Testis (tissue), 3 donors: ENCODE results near the gene RIN2. TPM values are rescaled to one million over a fixed set of nuclear protein-coding genes. Genes with fewer than 3 reads are reported as not detected.
A peak's percentile ranks its signal among the peaks of the same experiment; 100 is the strongest.

Experiments used
- DNase-seq: peaks from one replicate; pipeline ENCODE4 v3.0.0-alpha.2; 2019
- H3K27ac ChIP-seq, 2 donors: fragments of 200-600 bp; sonication (generic); one replicate each; pipeline ENCODE4 v1.5.1; 2019
- H3K27me3 ChIP-seq: fragments of 200-600 bp; sonication (generic); one replicate; pipeline ENCODE4 v1.5.1; 2019
- H3K36me3 ChIP-seq: fragments of 200-600 bp; sonication (generic); one replicate; pipeline ENCODE4 v1.5.1; 2017; ENCODE audit warnings: low read depth; ENCODE audit errors: missing control alignments
- H3K4me1 ChIP-seq: fragments of 200-600 bp; sonication (generic); one replicate; pipeline ENCODE4 v1.5.1; 2019
- H3K4me3 ChIP-seq, 2 donors: fragments of 200-600 bp; sonication (generic); one replicate each; pipeline ENCODE4 v1.5.1; 2017 to 2019
- H3K9me3 ChIP-seq: fragments of 200-600 bp; sonication (generic); one replicate; pipeline ENCODE4 v1.5.1; 2017
- POLR2A ChIP-seq: fragments of 450-650 bp; IDR thresholded peaks from one replicate; pipeline ENCODE4 v1.6.1; 2017; ENCODE audit warnings: antibody characterized with exemption, mild to moderate bottlenecking, moderate library complexity
- WGBS, 2 donors: methylation state at CpG; one replicate each; pipeline ENCODE4 v1.1.5; 2018; 5-methylcytosine and 5-hydroxymethylcytosine counted together
- intact Hi-C: fragments of 100-400 bp; cut with DNase I; formaldehyde crosslinking; loops from one replicate; pipeline ENCODE4 v1.15.1; 2023; ENCODE audit warnings: low total_unique reads
- polyA plus RNA-seq: library from polyadenylated mRNA; stranded (reverse); fragments of 350-450 nt; fragmentation: Illumina TruSeq; extraction: RNeasy Lipid Tissue Mini Kit (QIAGEN cat#74804); gene quantifications from one replicate; pipeline ENCODE4 v1.2.3, GENCODE V29; 2014; ENCODE audit warnings: low read depth, low replicate concordance; ENCODE audit not compliant: insufficient read depth
- total RNA-seq, 2 donors: library from RNA; depleted of rRNA; stranded (reverse); fragments of >200 nt; gene quantifications; one replicate each; pipeline ENCODE4 v1.2.3, GENCODE V29; 2016
- TF ChIP-seq, protein P1 (sequence below), 3 experiments: fragments of 450-650 bp in 2 of 3; fragments of 200-600 bp in 1 of 3; sonication (generic) in 1 of 3; IDR thresholded peaks; one replicate each; pipeline ENCODE4 v1.5.1; 2016 to 2019; ENCODE audit warnings: antibody characterized with exemption in 3 of 3, mild to moderate bottlenecking in 2 of 3, moderate library complexity in 1 of 3

Gene RIN2
- total and polyA plus RNA-seq, 3 donors from 2014 or later: 9.1 to 29.2 (median 16.0) TPM

DNA sequence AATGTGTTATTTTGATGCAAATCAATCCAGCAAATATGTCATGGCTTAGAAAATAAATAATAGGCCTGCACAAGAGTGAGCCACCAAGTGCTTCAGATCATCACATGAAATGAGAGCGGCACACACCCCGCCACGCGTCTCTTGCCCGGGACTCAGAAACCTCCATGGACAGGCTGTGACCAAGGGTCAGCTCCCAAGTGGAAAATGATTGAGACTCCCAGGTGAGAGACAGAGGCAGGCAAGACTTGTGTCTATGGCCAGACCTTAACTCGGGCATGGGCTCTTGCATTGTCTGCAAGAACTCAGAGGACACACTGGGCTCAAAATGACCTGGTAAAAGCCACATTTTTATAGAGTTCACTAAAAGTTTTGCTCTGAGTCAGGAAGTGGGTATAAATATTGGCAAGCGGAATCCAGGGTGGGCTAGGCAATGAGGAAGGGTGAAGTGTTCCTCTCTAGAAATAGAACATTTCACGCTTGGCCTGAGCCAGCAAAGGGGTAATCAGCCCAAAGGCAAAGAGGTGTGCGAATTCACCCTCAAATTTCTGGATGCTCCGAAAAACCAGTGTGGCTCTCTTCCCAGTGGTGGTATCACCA, 30.7 kb upstream of the RIN2 start:
- TF ChIP-seq, protein P1, sequence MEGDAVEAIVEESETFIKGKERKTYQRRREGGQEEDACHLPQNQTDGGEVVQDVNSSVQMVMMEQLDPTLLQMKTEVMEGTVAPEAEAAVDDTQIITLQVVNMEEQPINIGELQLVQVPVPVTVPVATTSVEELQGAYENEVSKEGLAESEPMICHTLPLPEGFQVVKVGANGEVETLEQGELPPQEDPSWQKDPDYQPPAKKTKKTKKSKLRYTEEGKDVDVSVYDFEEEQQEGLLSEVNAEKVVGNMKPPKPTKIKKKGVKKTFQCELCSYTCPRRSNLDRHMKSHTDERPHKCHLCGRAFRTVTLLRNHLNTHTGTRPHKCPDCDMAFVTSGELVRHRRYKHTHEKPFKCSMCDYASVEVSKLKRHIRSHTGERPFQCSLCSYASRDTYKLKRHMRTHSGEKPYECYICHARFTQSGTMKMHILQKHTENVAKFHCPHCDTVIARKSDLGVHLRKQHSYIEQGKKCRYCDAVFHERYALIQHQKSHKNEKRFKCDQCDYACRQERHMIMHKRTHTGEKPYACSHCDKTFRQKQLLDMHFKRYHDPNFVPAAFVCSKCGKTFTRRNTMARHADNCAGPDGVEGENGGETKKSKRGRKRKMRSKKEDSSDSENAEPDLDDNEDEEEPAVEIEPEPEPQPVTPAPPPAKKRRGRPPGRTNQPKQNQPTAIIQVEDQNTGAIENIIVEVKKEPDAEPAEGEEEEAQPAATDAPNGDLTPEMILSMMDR (IDR thresholded peaks at IDR 0.05): no peak
- no peak for TF ChIP-seq POLR2A
- Histone ChIP-seq H3K4me1 (no peaks in the 10 kb centered on the region), H3K27ac (no peak overlapping the region), H3K27me3 (no peaks in the 10 kb centered on the region), H3K9me3 (no peaks in the 10 kb centered on the region), H3K4me3 (no peak overlapping the region), H3K36me3 (no peaks in the 10 kb centered on the region)
- intact Hi-C loops: no loop called here
- DNase-seq: no peak
- 89 to 96% methylated on average over 10 of the region's 10 CpGs for WGBS, 2 donors

DNA sequence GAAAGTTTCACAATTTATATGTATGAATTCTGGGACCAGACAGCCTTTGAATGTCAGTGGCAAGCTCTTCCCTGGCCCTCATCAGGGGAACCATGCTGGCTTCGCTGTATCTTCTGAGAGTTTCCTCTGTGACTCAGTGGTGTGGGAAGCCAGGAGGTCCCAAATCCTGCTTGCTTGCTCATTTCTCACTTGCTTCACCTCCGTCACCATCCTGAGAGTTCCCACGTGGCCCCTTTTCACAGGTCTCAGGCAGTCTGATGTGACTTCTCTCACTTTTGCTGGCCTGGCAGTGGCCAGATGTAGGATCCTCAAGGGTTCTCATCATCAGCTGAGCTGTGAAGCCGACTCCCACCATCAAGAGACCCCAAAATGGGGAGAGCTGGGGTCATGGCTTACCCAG, 28.4 kb upstream of the RIN2 start:
- Histone ChIP-seq H3K4me1 (no peaks in the 10 kb centered on the region), H3K27ac (no peak overlapping the region), H3K9me3 (no peaks in the 10 kb centered on the region), H3K27me3 (no peaks in the 10 kb centered on the region), H3K4me3 (no peak overlapping the region), H3K36me3 (no peaks in the 10 kb centered on the region)
- DNase-seq: no peak
- intact Hi-C loops: no loop called here
- no peak for TF ChIP-seq POLR2A
- TF ChIP-seq, protein P1 (IDR thresholded peaks at IDR 0.05): no peak
- 96 to 97% methylated on average over 4 of the region's 4 CpGs for WGBS, 2 donors

DNA sequence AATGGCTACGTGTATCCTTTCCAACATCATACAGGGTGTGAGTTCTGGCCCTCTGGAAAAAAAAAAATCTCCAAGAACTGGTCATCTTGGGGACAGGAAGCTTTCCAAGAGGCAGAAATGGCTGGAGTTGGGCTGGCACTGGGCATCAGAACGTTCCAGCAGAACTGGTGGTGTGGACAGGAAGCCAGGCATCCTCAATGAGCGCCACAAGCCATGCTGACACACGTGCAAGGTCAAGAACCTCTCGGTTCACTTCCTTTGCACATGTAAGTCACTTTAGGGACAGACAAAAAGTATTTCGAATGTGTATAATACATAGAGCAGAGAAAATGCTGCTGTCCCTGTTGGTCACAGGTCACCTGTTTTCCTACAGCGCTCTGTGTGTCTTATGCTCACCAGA, 27.4 kb upstream of the RIN2 start:
- Histone ChIP-seq H3K27me3 (no peaks in the 10 kb centered on the region), H3K36me3 (no peaks in the 10 kb centered on the region), H3K4me3 (no peak overlapping the region), H3K9me3 (no peaks in the 10 kb centered on the region), H3K4me1 (no peaks in the 10 kb centered on the region), H3K27ac (no peak overlapping the region)
- 80 to 83% methylated on average over 7 of the region's 7 CpGs for WGBS, 2 donors
- intact Hi-C loops: no loop called here
- no peak for DNase-seq
- TF ChIP-seq, protein P1 (IDR thresholded peaks at IDR 0.05): no peak
- TF ChIP-seq POLR2A: no peak

DNA sequence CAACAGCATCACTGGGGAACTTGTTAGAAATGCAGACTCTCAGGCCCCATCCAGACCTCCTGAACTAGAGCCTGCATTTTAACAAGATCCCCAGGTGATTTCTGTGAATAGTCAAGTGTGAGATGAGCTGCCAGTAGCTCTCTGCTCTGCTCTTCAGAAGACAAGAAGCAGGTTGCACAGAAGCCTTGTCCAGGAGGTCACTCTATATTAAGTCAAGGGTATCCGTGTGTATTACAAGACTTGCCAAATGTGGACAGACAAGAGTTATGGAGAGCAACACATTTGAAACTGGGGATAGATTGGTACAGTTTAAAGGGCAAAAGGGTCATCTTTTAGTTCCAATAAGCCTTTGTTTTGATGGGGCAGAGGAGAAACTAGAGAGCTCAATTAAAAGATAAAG, 23.2 kb upstream of the RIN2 start:
- intact Hi-C loops: no loop called here
- WGBS, 2 donors: 71% methylated on average over 1 of the region's 1 CpG
- no peaks in the 10 kb centered on the region for H3K4me1 ChIP-seq
- TF ChIP-seq POLR2A: no peak
- TF ChIP-seq, protein P1 (IDR thresholded peaks at IDR 0.05): no peak
- H3K4me3 ChIP-seq: no peak overlapping the region
- no peak for DNase-seq
- no peaks in the 10 kb centered on the region for H3K36me3 ChIP-seq
- H3K9me3 ChIP-seq: no peaks in the 10 kb centered on the region
- H3K27ac ChIP-seq: no peak overlapping the region
- H3K27me3 ChIP-seq: no peaks in the 10 kb centered on the region

GRCh38 chr20:19735446-19735845, 22.6 kb upstream of the RIN2 start:
- peak; percentile 30 for DNase-seq
- no peaks in the 10 kb centered on the region for H3K9me3 ChIP-seq
- no peaks in the 10 kb centered on the region for H3K4me1 ChIP-seq
- H3K4me3 ChIP-seq: no peak overlapping the region
- H3K36me3 ChIP-seq: no peaks in the 10 kb centered on the region
- no peak overlapping the region for H3K27ac ChIP-seq
- TF ChIP-seq, protein P1 (IDR thresholded peaks at IDR 0.05): no peak
- TF ChIP-seq POLR2A: no peak
- WGBS, 2 donors: 35 to 43% methylated on average over 6 of the region's 6 CpGs
- no peaks in the 10 kb centered on the region for H3K27me3 ChIP-seq
- intact Hi-C loops: no loop called here
